ENCODE measurements around the gene SHROOM4. TPM values are rescaled to one million over a fixed set of nuclear protein-coding genes. Genes with fewer than 3 reads are reported as not detected.

The SHROOM4 gene
- total RNA-seq, 1 experiment from 2014 or later, result 0.05 TPM

GRCh38 chrX:50565718-50566117 is 248.3 kb downstream of the SHROOM4 start:
- BruUV-seq (replicated peaks), result no TSS peak
- no peak overlapping the region for H2AFZ ChIP-seq (ENCODE audit: low read depth, low read length, poor library complexity, severe bottlenecking)
- POLR2A ChIA-PET, result no interaction called here

More at GRCh38 chrX:50565718-50566117, 248.3 kb downstream of the SHROOM4 start:
- ChIA-PET CTCF (no interaction called here), RAD21 (ENCODE audit: low non-redundant PET in 1 of 2, low total read pairs in 2 of 2, uncharacterized antibody in 2 of 2, unreplicated experiment in 2 of 2) (no interaction called here)
- Histone ChIP-seq H3K9ac (ENCODE audit: low read length) (no peak overlapping the region), H3K4me3 (replicated peaks in 1 of 2; ENCODE audit: low read depth in 1 of 2, low read length in 2 of 2) (no peak overlapping the region), H3K79me2 (ENCODE audit: insufficient read depth, low read length) (no peaks in the 10 kb centered on the region), H3K4me2 (ENCODE audit: low read length) (no peak overlapping the region), H3K27ac (ENCODE audit: low read depth, low read length) (no peak overlapping the region), H3K36me3 (ENCODE audit: control insufficient read depth in 1 of 2, insufficient read depth in 2 of 2, low read length in 2 of 2) (no peaks in the 10 kb centered on the region), H3K9me2 (ENCODE audit: insufficient read depth) (no peaks in the 10 kb centered on the region), H3K4me1 (ENCODE audit: control insufficient read depth in 1 of 2, insufficient read depth in 2 of 2, low read length in 2 of 2) (no peaks in the 10 kb centered on the region), H4K20me1 (ENCODE audit: insufficient read depth) (no peaks in the 10 kb centered on the region), H3K9me3 (ENCODE audit: control insufficient read depth in 1 of 2, insufficient read depth in 1 of 2, low read depth in 1 of 2, low read length in 2 of 2) (no peaks in the 10 kb centered on the region), H3K27me3 (ENCODE audit: insufficient read depth, low read length) (no peaks in the 10 kb centered on the region)
- no peak for ATAC-seq
- intact Hi-C loops (cut with micrococcal nuclease), result no loop called here
- DNase-seq (ENCODE audit: low read depth, low spot score), result no peak
- TF ChIP-seq ELF1 (IDR thresholded peaks at IDR 0.05; ENCODE audit: borderline replicate concordance, low read depth), result no peak
- TF ChIP-seq ZFX (IDR thresholded peaks at IDR 0.05), result no peak
- TF ChIP-seq, protein P1, sequence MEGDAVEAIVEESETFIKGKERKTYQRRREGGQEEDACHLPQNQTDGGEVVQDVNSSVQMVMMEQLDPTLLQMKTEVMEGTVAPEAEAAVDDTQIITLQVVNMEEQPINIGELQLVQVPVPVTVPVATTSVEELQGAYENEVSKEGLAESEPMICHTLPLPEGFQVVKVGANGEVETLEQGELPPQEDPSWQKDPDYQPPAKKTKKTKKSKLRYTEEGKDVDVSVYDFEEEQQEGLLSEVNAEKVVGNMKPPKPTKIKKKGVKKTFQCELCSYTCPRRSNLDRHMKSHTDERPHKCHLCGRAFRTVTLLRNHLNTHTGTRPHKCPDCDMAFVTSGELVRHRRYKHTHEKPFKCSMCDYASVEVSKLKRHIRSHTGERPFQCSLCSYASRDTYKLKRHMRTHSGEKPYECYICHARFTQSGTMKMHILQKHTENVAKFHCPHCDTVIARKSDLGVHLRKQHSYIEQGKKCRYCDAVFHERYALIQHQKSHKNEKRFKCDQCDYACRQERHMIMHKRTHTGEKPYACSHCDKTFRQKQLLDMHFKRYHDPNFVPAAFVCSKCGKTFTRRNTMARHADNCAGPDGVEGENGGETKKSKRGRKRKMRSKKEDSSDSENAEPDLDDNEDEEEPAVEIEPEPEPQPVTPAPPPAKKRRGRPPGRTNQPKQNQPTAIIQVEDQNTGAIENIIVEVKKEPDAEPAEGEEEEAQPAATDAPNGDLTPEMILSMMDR (IDR thresholded peaks at IDR 0.05 in 2 of 3, conservative IDR thresholded peaks at IDR 0.05 in 1 of 3; ENCODE audit: borderline replicate concordance in 1 of 3, insufficient read depth in 1 of 3, low read depth in 2 of 3, low read length in 2 of 3), result no peak
- TF ChIP-seq YY1 (IDR thresholded peaks at IDR 0.05; ENCODE audit: extremely low read depth, insufficient replicate concordance, low read depth, low read length), result no peak
- TF ChIP-seq, protein P2, sequence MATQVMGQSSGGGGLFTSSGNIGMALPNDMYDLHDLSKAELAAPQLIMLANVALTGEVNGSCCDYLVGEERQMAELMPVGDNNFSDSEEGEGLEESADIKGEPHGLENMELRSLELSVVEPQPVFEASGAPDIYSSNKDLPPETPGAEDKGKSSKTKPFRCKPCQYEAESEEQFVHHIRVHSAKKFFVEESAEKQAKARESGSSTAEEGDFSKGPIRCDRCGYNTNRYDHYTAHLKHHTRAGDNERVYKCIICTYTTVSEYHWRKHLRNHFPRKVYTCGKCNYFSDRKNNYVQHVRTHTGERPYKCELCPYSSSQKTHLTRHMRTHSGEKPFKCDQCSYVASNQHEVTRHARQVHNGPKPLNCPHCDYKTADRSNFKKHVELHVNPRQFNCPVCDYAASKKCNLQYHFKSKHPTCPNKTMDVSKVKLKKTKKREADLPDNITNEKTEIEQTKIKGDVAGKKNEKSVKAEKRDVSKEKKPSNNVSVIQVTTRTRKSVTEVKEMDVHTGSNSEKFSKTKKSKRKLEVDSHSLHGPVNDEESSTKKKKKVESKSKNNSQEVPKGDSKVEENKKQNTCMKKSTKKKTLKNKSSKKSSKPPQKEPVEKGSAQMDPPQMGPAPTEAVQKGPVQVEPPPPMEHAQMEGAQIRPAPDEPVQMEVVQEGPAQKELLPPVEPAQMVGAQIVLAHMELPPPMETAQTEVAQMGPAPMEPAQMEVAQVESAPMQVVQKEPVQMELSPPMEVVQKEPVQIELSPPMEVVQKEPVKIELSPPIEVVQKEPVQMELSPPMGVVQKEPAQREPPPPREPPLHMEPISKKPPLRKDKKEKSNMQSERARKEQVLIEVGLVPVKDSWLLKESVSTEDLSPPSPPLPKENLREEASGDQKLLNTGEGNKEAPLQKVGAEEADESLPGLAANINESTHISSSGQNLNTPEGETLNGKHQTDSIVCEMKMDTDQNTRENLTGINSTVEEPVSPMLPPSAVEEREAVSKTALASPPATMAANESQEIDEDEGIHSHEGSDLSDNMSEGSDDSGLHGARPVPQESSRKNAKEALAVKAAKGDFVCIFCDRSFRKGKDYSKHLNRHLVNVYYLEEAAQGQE (IDR thresholded peaks at IDR 0.05; ENCODE audit: low read depth), result no peak

Other genes starting within 250 kb of the SHROOM4 start
- not detected for gene BMP15, start 96.5 kb upstream of the SHROOM4 start, total RNA-seq (2021; ENCODE audit: unreplicated experiment)